ENCODE results near the gene MCMBP. TPM values are rescaled to one million over a fixed set of nuclear protein-coding genes. Genes with fewer than 3 reads are reported as not detected.

MCMBP gene
- total and polyA plus RNA-seq, 5 experiments from 2014 or later = 44.6 to 58.2 (median 50.9) TPM

- POLR2A ChIA-PET = interaction anchor here (0.7 to 1.0 kb wide), 2 partner anchors 10 to 723 kb away, joined by 3 read pairs; no protein-coding TSS in a partner anchor
- H3K27ac Mint-ChIP-seq = no peak overlapping the region
- no peaks in the 10 kb centered on the region for H3K27me3 Mint-ChIP-seq
- H3K4me1 Mint-ChIP-seq = peaks cover 0 to 2% (median 0%) of the 10 kb centered on the region in 4 donors
- H3K9me3 Mint-ChIP-seq = no peaks in the 10 kb centered on the region
- H3K4me3 Mint-ChIP-seq = no peak overlapping the region
- ATAC-seq = no peak
- DNase-seq = no peak
- H3K36me3 Mint-ChIP-seq = peaks cover 7 to 83% (median 28%) of the 10 kb centered on the region in 3 donors
These were observed 22.7 kb downstream of the MCMBP start for GRCh38 chr10:119849944-119850343.

GRCh38 chr10:119849031-119849789 is 23.4 kb downstream of the MCMBP start:
- no peaks in the 10 kb centered on the region for H3K27me3 Mint-ChIP-seq
- DNase-seq (no peak), ATAC-seq (no peak)
- H3K27ac Mint-ChIP-seq = peak overlapping the region in 1 of 10 donors; percentile 57
- H3K9me3 Mint-ChIP-seq = no peaks in the 10 kb centered on the region
- H3K4me1 Mint-ChIP-seq = peaks cover 0 to 1% (median 0%) of the 10 kb centered on the region in 4 donors
- no peak overlapping the region for H3K4me3 Mint-ChIP-seq
- peaks cover 7 to 89% (median 29%) of the 10 kb centered on the region in 3 donors for H3K36me3 Mint-ChIP-seq
- POLR2A ChIA-PET = interaction anchor here (1.0 kb wide), 1 partner anchor 10 kb away, joined by 3 read pairs; no protein-coding TSS in a partner anchor

DNA sequence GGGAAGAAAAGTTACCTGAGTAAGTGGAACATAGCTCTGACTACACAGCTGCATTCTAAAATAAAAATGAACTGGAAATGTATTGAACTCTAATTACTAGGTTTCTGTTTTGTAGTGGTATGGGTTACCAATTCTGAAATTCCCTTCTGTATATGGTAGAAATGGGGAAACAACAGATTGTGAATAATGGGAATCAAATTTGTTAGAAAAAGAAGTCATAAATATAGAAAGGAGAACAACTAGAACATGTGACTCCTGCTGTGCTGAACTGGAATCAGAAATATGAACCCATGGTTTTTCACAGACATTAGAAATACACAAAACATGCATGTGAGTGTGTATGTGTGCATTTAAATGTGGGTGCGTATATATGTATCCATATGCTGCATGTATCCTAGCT is 27.0 kb downstream of the MCMBP start:
- Mint-ChIP-seq H3K9me3 (no peaks in the 10 kb centered on the region), H3K4me1 (peaks cover 0 to 4% (median 0%) of the 10 kb centered on the region in 4 donors), H3K27ac (peak overlapping the region in 1 of 10 donors; percentile 66), H3K27me3 (no peaks in the 10 kb centered on the region), H3K36me3 (peaks cover 11 to 96% (median 32%) of the 10 kb centered on the region in 3 donors), H3K4me3 (no peak overlapping the region)
- ATAC-seq (no peak), DNase-seq (no peak)
- POLR2A ChIA-PET = interaction anchor here (0.6 kb wide), 1 partner anchor 8 kb away, joined by 3 read pairs; no protein-coding TSS in a partner anchor

GRCh38 chr10:119834188-119834587 is 38.5 kb downstream of the MCMBP start:
- DNase-seq = no peak
- ATAC-seq = no peak
- Mint-ChIP-seq H3K9me3 (no peaks in the 10 kb centered on the region), H3K36me3 (peaks cover 0 to 94% (median 17%) of the 10 kb centered on the region in 3 donors), H3K4me1 (peaks cover 0 to 4% (median 3%) of the 10 kb centered on the region in 4 donors), H3K27me3 (no peaks in the 10 kb centered on the region), H3K4me3 (no peak overlapping the region), H3K27ac (peak overlapping the region in 9 of 10 donors; percentile 3 to 85 (median 62))
- POLR2A ChIA-PET = no interaction called here

DNA sequence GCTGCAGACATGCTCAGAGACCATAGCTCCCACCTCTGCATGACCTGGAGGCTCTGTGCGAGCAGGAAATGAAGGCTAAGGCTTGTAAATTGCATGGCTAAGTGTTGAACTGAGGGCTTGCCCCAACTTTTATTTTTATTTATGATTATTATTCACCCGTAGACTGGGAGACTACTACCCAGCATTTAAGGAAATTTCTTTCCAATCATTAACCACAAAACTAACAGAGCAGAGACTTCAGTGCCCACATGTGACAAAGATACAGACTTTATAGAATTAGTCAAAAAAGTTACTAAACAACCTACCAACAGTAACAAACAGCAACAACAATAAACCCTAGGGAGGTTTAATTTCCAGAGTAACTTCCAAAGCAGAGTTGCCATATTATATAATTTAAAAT is 39.7 kb downstream of the MCMBP start:
- H3K9me3 Mint-ChIP-seq = no peaks in the 10 kb centered on the region
- POLR2A ChIA-PET = no interaction called here
- H3K27me3 Mint-ChIP-seq = no peaks in the 10 kb centered on the region
- no peak overlapping the region for H3K4me3 Mint-ChIP-seq
- ATAC-seq = no peak
- peak overlapping the region in 7 of 10 donors; percentile 39 to 85 (median 57) for H3K27ac Mint-ChIP-seq
- DNase-seq = no peak
- peaks cover 0 to 4% (median 3%) of the 10 kb centered on the region in 4 donors for H3K4me1 Mint-ChIP-seq
- H3K36me3 Mint-ChIP-seq = peaks cover 0 to 91% (median 18%) of the 10 kb centered on the region in 3 donors

GRCh38 chr10:119831656-119832055 is 41.0 kb downstream of the MCMBP start:
- peaks cover 0 to 90% (median 16%) of the 10 kb centered on the region in 3 donors for H3K36me3 Mint-ChIP-seq
- POLR2A ChIA-PET = interaction anchor here (0.7 kb wide), 1 partner anchor 16 kb away, joined by 3 read pairs; no protein-coding TSS in a partner anchor
- ATAC-seq (no peak), DNase-seq (no peak)
- no peaks in the 10 kb centered on the region for H3K27me3 Mint-ChIP-seq
- no peak overlapping the region for H3K4me3 Mint-ChIP-seq
- no peaks in the 10 kb centered on the region for H3K9me3 Mint-ChIP-seq
- peaks cover 0 to 4% (median 3%) of the 10 kb centered on the region in 4 donors for H3K4me1 Mint-ChIP-seq
- H3K27ac Mint-ChIP-seq = peak overlapping the region in 4 of 10 donors; percentile 29 to 38 (median 33)

- no peak overlapping the region for H3K4me3 Mint-ChIP-seq
- H3K36me3 Mint-ChIP-seq = peaks cover 0 to 85% (median 16%) of the 10 kb centered on the region in 3 donors
- no peaks in the 10 kb centered on the region for H3K9me3 Mint-ChIP-seq
- peaks cover 0 to 4% (median 3%) of the 10 kb centered on the region in 4 donors for H3K4me1 Mint-ChIP-seq
- POLR2A ChIA-PET = interaction anchor here (0.7 kb wide), 1 partner anchor 16 kb away, joined by 3 read pairs; no protein-coding TSS in a partner anchor
- H3K27ac Mint-ChIP-seq = peak overlapping the region in 1 of 10 donors; percentile 53
- DNase-seq (no peak), ATAC-seq (no peak)
- H3K27me3 Mint-ChIP-seq = no peaks in the 10 kb centered on the region
These were observed 41.8 kb downstream of the MCMBP start for GRCh38 chr10:119830851-119831250.

DNA sequence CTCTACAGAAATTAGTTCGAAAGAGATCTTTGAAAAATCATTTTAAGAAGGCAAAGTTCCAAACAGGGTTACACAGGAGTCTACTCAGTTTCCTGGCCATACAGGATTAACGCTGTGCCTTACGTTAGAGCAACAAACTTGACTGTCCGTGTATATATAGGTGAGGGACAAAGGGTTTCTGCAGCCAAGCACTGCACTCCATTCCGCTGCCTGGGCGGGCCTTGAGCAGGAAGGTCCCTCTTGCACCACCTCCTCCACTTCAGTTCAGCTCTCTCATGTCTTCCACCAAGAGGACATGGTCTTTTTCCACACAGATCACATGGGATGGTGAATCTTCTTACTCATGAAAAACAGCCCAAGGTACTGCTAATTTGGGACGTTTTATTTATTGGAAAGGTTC is 43.2 kb downstream of the MCMBP start:
- H3K36me3 Mint-ChIP-seq = peaks cover 0 to 73% (median 16%) of the 10 kb centered on the region in 3 donors
- DNase-seq (no peak), ATAC-seq (no peak)
- no peak overlapping the region for H3K4me3 Mint-ChIP-seq
- no peaks in the 10 kb centered on the region for H3K9me3 Mint-ChIP-seq
- peaks cover 0 to 4% (median 3%) of the 10 kb centered on the region in 4 donors for H3K4me1 Mint-ChIP-seq
- POLR2A ChIA-PET = no interaction called here
- H3K27me3 Mint-ChIP-seq = no peaks in the 10 kb centered on the region
- peak overlapping the region in 3 of 10 donors; percentile 4 to 71 (median 36) for H3K27ac Mint-ChIP-seq

DNA sequence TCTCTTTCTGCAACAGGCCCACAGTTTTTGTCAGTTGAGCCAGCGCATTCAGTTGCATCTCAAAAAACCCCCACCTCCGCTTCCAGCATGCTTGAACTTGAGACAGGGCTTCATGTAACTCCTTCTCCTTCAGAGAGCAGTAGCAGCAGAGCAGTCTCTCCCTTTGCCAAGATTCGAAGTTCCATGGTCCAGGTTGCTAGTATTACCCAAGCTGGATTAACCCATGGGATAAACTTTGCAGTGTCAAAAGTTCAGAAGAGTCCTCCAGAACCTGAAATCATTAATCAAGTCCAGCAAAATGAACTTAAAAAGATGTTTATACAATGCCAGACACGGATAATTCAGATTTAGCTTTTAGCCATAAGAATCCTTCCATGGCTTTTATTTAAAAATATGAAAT is 45.2 kb downstream of the MCMBP start:
- peak overlapping the region in 6 of 10 donors; percentile 2 to 66 (median 17) for H3K27ac Mint-ChIP-seq
- H3K36me3 Mint-ChIP-seq = peaks cover 0 to 63% (median 9%) of the 10 kb centered on the region in 3 donors
- DNase-seq (no peak), ATAC-seq (no peak)
- no peaks in the 10 kb centered on the region for H3K27me3 Mint-ChIP-seq
- no peaks in the 10 kb centered on the region for H3K4me1 Mint-ChIP-seq
- POLR2A ChIA-PET = no interaction called here
- no peaks in the 10 kb centered on the region for H3K9me3 Mint-ChIP-seq
- H3K4me3 Mint-ChIP-seq = no peak overlapping the region

DNA sequence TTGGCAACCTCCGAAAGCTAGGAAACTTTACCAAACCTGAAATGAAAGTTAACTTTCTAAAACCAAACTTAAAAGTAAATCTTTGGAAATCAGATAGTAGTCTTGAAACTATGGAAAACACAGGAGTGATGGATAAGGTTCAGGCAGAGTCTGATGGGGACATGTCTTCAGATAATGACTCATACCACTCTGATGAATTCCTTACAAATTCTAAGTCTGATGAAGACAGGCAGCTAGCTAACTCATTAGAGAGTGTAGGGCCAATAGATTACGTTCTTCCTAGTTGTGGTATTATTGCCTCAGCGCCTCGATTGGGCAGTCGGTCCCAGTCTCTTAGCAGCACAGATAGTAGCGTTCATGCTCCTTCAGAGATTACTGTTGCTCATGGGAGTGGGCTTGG is 45.9 kb downstream of the MCMBP start:
- POLR2A ChIA-PET = no interaction called here
- H3K9me3 Mint-ChIP-seq = no peaks in the 10 kb centered on the region
- no peak for ATAC-seq
- peaks cover 0 to 56% (median 9%) of the 10 kb centered on the region in 3 donors for H3K36me3 Mint-ChIP-seq
- no peak overlapping the region for H3K4me3 Mint-ChIP-seq
- DNase-seq = no peak
- peak overlapping the region in 6 of 10 donors; percentile 2 to 75 (median 30) for H3K27ac Mint-ChIP-seq
- H3K27me3 Mint-ChIP-seq = no peaks in the 10 kb centered on the region
- H3K4me1 Mint-ChIP-seq = no peaks in the 10 kb centered on the region

DNA sequence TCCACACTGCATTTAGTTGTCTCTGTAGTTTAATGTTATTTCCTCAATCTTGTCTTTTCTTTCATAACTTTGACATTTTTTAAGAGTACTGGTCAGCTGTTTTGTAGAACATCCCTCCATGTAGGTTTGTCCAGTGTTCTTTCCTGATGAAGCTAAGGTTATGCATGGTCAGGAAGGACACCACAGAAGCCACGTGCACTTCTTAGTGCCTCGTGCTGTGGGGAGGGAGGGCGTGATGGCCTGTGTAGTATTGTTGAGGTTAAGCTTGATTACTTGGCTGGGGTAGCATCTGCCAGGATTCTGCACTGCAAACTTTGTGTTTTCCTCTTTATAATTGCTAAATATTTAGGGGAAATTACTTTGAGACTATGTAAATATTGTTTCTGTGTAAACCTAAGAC is 48.3 kb downstream of the MCMBP start:
- Mint-ChIP-seq H3K4me1 (no peaks in the 10 kb centered on the region), H3K36me3 (peaks cover 0 to 36% (median 4%) of the 10 kb centered on the region in 3 donors), H3K27ac (no peak overlapping the region), H3K27me3 (no peaks in the 10 kb centered on the region), H3K9me3 (no peaks in the 10 kb centered on the region), H3K4me3 (no peak overlapping the region)
- POLR2A ChIA-PET = no interaction called here
- DNase-seq (no peak), ATAC-seq (no peak)

- no peaks in the 10 kb centered on the region for H3K27me3 Mint-ChIP-seq
- no peaks in the 10 kb centered on the region for H3K4me1 Mint-ChIP-seq
- H3K36me3 Mint-ChIP-seq = peaks cover 0 to 18% (median 4%) of the 10 kb centered on the region in 3 donors
- ATAC-seq (no peak), DNase-seq (no peak)
- no peaks in the 10 kb centered on the region for H3K9me3 Mint-ChIP-seq
- POLR2A ChIA-PET = no interaction called here
- H3K27ac Mint-ChIP-seq = no peak overlapping the region
- no peak overlapping the region for H3K4me3 Mint-ChIP-seq
These were observed 51.5 kb downstream of the MCMBP start for GRCh38 chr10:119821182-119821581.

DNA sequence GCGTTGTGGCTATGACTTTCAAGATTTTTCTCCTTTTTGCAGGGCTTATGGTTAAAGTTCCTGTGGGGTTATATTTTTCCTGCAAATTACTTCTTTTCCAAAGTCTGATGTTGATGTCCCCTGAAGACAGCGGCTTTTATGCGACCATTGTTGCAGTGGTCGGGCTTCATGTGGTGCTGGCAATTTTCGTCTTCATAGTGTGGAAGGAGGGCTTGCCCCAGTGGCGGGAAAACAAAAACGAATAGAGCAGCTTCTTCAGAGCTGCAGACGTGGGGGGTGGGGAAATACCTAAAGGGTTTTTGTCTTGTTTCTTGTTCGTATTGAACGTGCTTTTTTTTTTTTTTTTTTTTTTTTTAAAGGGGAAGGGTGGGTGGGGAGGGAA is 53.8 kb downstream of the MCMBP start:
- ATAC-seq (no peak), DNase-seq (no peak)
- Mint-ChIP-seq H3K36me3 (peaks cover 0 to 29% (median 4%) of the 10 kb centered on the region in 3 donors), H3K9me3 (no peaks in the 10 kb centered on the region), H3K4me1 (peaks cover 0 to 6% (median 0%) of the 10 kb centered on the region in 4 donors), H3K27ac (no peak overlapping the region), H3K27me3 (no peaks in the 10 kb centered on the region), H3K4me3 (peak overlapping the region in 3 of 10 donors; percentile 11 to 53 (median 34))
- POLR2A ChIA-PET = no interaction called here

All from naive thymus-derived CD8-positive, alpha-beta T cell (primary cell).